Neuronal stem cell (in vitro differentiated cells): ENCODE results near the gene CHD8.

Experiments
- DNase-seq: peaks from one replicate; pipeline ENCODE4 v3.0.0-alpha.2; 2013; ENCODE audit warnings: low spot score
- H2AFZ ChIP-seq: one replicate; pipeline ENCODE4 v1.6.1; 2013; ENCODE audit warnings: mild to moderate bottlenecking, low read length, inconsistent platforms
- H2AK5ac ChIP-seq: 2 replicates; pipeline ENCODE4 v1.6.1; 2013; ENCODE audit warnings: low read depth, mild to moderate bottlenecking, inconsistent platforms, low read length, moderate library complexity, mixed read lengths
- H2BK120ac ChIP-seq: 2 replicates; pipeline ENCODE4 v1.6.1; 2013; ENCODE audit warnings: low read depth, mild to moderate bottlenecking, inconsistent platforms, low read length, moderate library complexity, mixed read lengths
- H2BK12ac ChIP-seq: one replicate; pipeline ENCODE4 v1.6.1; 2013; ENCODE audit warnings: low read length, inconsistent platforms
- H2BK15ac ChIP-seq: 2 replicates; pipeline ENCODE4 v1.6.1; 2013; ENCODE audit warnings: mild to moderate bottlenecking, low read length, inconsistent platforms, mixed read lengths
- H2BK5ac ChIP-seq: one replicate; pipeline ENCODE4 v1.6.1; 2013; ENCODE audit warnings: inconsistent platforms, mild to moderate bottlenecking, low read length, moderate library complexity
- H3K14ac ChIP-seq: one replicate; pipeline ENCODE4 v1.6.1; 2013; ENCODE audit warnings: low read length, inconsistent platforms
- H3K18ac ChIP-seq: 2 replicates; pipeline ENCODE4 v1.6.1; 2013; ENCODE audit warnings: low read length, inconsistent platforms
- H3K23ac ChIP-seq: 2 replicates; pipeline ENCODE4 v1.6.1; 2013; ENCODE audit warnings: low read depth, mild to moderate bottlenecking, mixed read lengths, low read length, inconsistent platforms; ENCODE audit not compliant: poor library complexity
- H3K27ac ChIP-seq: replicated peaks from 3 replicates; pipeline ENCODE4 v1.5.1; 2013; ENCODE audit warnings: low read length, inconsistent platforms
- H3K27me3 ChIP-seq, 3 experiments: 2 replicates each; pipeline ENCODE4 v1.6.1; 2013; ENCODE audit warnings: low read length in 3 of 3, mild to moderate bottlenecking in 2 of 3, inconsistent platforms in 1 of 3, low read depth in 1 of 3, mixed read lengths in 1 of 3, moderate library complexity in 1 of 3; ENCODE audit not compliant: control insufficient read depth in 3 of 3, insufficient read depth in 3 of 3
- H3K36me3 ChIP-seq, 2 donors: replicated peaks in 1 of 2; 2 replicates each; pipeline ENCODE4 v1.6.1; 2013; ENCODE audit warnings: low read length in 2 of 2; ENCODE audit not compliant: control insufficient read depth in 2 of 2, insufficient read depth in 2 of 2
- H3K4ac ChIP-seq: 2 replicates; pipeline ENCODE4 v1.6.1; 2013; ENCODE audit warnings: inconsistent platforms, mild to moderate bottlenecking, low read length, moderate library complexity
- H3K4me1 ChIP-seq, 2 donors: 1 replicate in 1 of 2; 2 replicates in 1 of 2; pipeline ENCODE4 v1.6.1; 2013; ENCODE audit warnings: low read length in 2 of 2, low read depth in 1 of 2; ENCODE audit not compliant: control insufficient read depth in 2 of 2, insufficient read depth in 1 of 2
- H3K4me2 ChIP-seq: one replicate; pipeline ENCODE4 v1.6.1; 2013; ENCODE audit warnings: mild to moderate bottlenecking, low read length, inconsistent platforms; ENCODE audit not compliant: insufficient read depth, poor library complexity, severe bottlenecking
- H3K4me3 ChIP-seq, 2 donors: 2 replicates each; pipeline ENCODE4 v1.5.1; 2013; ENCODE audit warnings: low read length in 2 of 2, mild to moderate bottlenecking in 2 of 2, inconsistent platforms in 1 of 2, moderate library complexity in 1 of 2
- H3K79me1 ChIP-seq: one replicate; pipeline ENCODE4 v1.6.1; 2013; ENCODE audit warnings: low read depth, mild to moderate bottlenecking, inconsistent platforms, low read length, moderate library complexity
- H3K9ac ChIP-seq: one replicate; pipeline ENCODE4 v1.6.1; 2013; ENCODE audit warnings: mild to moderate bottlenecking, low read depth, low read length, inconsistent platforms; ENCODE audit not compliant: poor library complexity
- H3K9me3 ChIP-seq, 2 donors: replicated peaks in 1 of 2; 2 replicates each; pipeline versions ENCODE3 to v1.6.1; 2013; ENCODE audit warnings: low read length in 2 of 2, mild to moderate bottlenecking in 2 of 2, inconsistent platforms in 1 of 2, low read depth in 1 of 2, mixed read lengths in 1 of 2, moderate library complexity in 1 of 2; ENCODE audit not compliant: control insufficient read depth in 2 of 2, insufficient read depth in 1 of 2
- H4K8ac ChIP-seq: one replicate; pipeline ENCODE4 v1.6.1; 2013; ENCODE audit warnings: low read depth, mild to moderate bottlenecking, inconsistent platforms, low read length, moderate library complexity
- H4K91ac ChIP-seq: one replicate; pipeline ENCODE4 v1.6.1; 2013; ENCODE audit warnings: low read length, low read depth, mild to moderate bottlenecking, inconsistent platforms; ENCODE audit not compliant: poor library complexity
- WGBS, 2 donors: extraction: QIAGEN DNeasy Blood & Tissue Kit; methylation state at CpG; one replicate each; pipeline ENCODE4 v1.1.7; 2013; ENCODE audit warnings: missing lambda C conversion rate in 2 of 2, mixed read lengths in 1 of 2; ENCODE audit not compliant: insufficient read length in 2 of 2, insufficient replicate concordance in 1 of 2; ENCODE audit errors: extremely low coverage in 2 of 2; 5-methylcytosine and 5-hydroxymethylcytosine counted together

CHD8 gene

GRCh38 chr14:21498540-21499526 lies 42.9 kb upstream of the CHD8 start:
- H3K36me3 ChIP-seq, result peaks cover 44 to 95% of the 10 kb centered on the region in 2 donors
- H3K27ac ChIP-seq, result peak overlapping the region; percentile 5
- no peak overlapping the region for H3K14ac ChIP-seq
- peaks cover 0 to 3% of the 10 kb centered on the region in 2 donors for H3K4me1 ChIP-seq
- H2BK5ac ChIP-seq, result no peak overlapping the region
- H3K4me3 ChIP-seq, result no peak overlapping the region
- no peak overlapping the region for H2BK12ac ChIP-seq
- no peak overlapping the region for H3K4me2 ChIP-seq
- H2AK5ac ChIP-seq, result no peak overlapping the region
- no peak overlapping the region for H2BK15ac ChIP-seq
- no peak overlapping the region for H2AFZ ChIP-seq
- no peak overlapping the region for H2BK120ac ChIP-seq
- H3K9ac ChIP-seq, result no peak overlapping the region
- H3K23ac ChIP-seq, result no peak overlapping the region
- no peaks in the 10 kb centered on the region for H3K79me1 ChIP-seq
- no peak overlapping the region for H4K91ac ChIP-seq
- H3K18ac ChIP-seq, result no peak overlapping the region
- H4K8ac ChIP-seq, result no peak overlapping the region
- no peaks in the 10 kb centered on the region for H3K9me3 ChIP-seq
- DNase-seq, result peak; percentile 46
- no CpG with 5 or more reads among the region's 5 CpGs for WGBS, 2 donors
- H3K4ac ChIP-seq, result no peak overlapping the region
- H3K27me3 ChIP-seq, result no peaks in the 10 kb centered on the region

GRCh38 chr14:21496453-21496852 lies 40.5 kb upstream of the CHD8 start:
- Histone ChIP-seq H4K91ac (no peak overlapping the region), H2BK15ac (no peak overlapping the region), H2BK5ac (no peak overlapping the region), H3K4me2 (no peak overlapping the region), H4K8ac (no peak overlapping the region), H2BK120ac (no peak overlapping the region), H3K9me3 (no peaks in the 10 kb centered on the region), H2AFZ (no peak overlapping the region), H3K9ac (no peak overlapping the region), H3K79me1 (no peaks in the 10 kb centered on the region), H3K36me3 (peaks cover 38 to 91% of the 10 kb centered on the region in 2 donors), H2BK12ac (no peak overlapping the region), H3K27ac (no peak overlapping the region), H3K23ac (no peak overlapping the region), H2AK5ac (no peak overlapping the region), H3K4ac (no peak overlapping the region), H3K14ac (no peak overlapping the region), H3K4me3 (no peak overlapping the region), H3K18ac (no peak overlapping the region), H3K27me3 (no peaks in the 10 kb centered on the region), H3K4me1 (peaks cover 0 to 3% of the 10 kb centered on the region in 2 donors)
- WGBS, 2 donors, result no CpG with 5 or more reads among the region's 2 CpGs
- DNase-seq, result no peak

DNA sequence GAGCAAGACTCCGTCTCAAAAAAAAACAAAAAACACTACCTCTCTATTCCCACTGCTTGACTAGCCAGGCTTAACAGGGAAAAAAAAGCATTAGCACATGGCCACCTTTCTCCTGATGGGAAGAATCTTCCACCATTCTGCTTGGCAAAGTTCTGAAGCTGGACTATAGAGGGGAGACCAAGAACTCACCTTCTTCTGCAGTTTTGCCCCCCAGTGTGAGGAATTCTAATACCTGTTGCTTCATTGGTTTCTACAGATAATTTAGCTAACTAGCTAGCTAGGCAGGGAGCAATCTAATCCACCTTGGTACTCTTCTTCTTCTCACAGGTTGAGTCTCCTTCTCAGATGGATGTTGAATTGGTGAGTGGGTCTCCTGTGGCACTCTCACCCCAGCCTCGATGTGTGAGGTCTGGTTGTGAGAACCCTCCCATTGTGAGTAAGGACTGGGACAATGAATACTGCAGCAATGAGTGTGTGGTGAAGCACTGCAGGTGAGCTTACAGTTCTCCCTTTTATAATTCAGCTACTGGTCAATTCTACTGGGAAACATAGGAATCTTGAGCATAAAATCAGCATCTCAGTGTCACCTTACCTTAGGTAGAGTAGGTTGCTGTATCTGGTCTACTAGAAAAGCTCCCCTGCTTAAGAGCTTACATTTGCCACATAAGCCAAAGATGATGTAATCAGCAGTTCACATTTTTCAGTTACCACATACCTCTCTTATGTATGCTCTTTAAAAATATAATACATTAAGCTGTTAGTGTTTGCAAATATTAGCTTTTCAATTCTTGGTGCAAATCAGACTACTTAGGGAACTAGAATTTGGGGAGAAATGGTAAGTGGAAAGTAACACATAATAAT lies 39.2 kb upstream of the CHD8 start:
- no peak overlapping the region for H3K4me2 ChIP-seq
- H3K9ac ChIP-seq, result no peak overlapping the region
- no peak overlapping the region for H3K14ac ChIP-seq
- WGBS, 2 donors, result no CpG with 5 or more reads among the region's 2 CpGs
- no peak overlapping the region for H2BK120ac ChIP-seq
- no peak overlapping the region for H2AK5ac ChIP-seq
- no peak overlapping the region for H2BK12ac ChIP-seq
- DNase-seq, result no peak
- no peak overlapping the region for H3K27ac ChIP-seq
- no peak overlapping the region for H3K18ac ChIP-seq
- no peak overlapping the region for H2BK5ac ChIP-seq
- no peak overlapping the region for H2AFZ ChIP-seq
- no peak overlapping the region for H3K23ac ChIP-seq
- no peaks in the 10 kb centered on the region for H3K9me3 ChIP-seq
- peaks cover 31 to 91% of the 10 kb centered on the region in 2 donors for H3K36me3 ChIP-seq
- H4K8ac ChIP-seq, result no peak overlapping the region
- H3K27me3 ChIP-seq, result no peaks in the 10 kb centered on the region
- peaks cover 0 to 3% of the 10 kb centered on the region in 2 donors for H3K4me1 ChIP-seq
- H3K4me3 ChIP-seq, result no peak overlapping the region
- no peak overlapping the region for H3K4ac ChIP-seq
- H3K79me1 ChIP-seq, result peaks cover 2% of the 10 kb centered on the region
- no peak overlapping the region for H2BK15ac ChIP-seq
- H4K91ac ChIP-seq, result no peak overlapping the region

- H3K9ac ChIP-seq, result no peak overlapping the region
- no peak overlapping the region for H3K23ac ChIP-seq
- H3K79me1 ChIP-seq, result peaks cover 5% of the 10 kb centered on the region
- H2AFZ ChIP-seq, result no peak overlapping the region
- no peak overlapping the region for H2BK15ac ChIP-seq
- H3K4me1 ChIP-seq, result no peaks in the 10 kb centered on the region
- DNase-seq, result no peak
- no peak overlapping the region for H2BK120ac ChIP-seq
- no peaks in the 10 kb centered on the region for H3K27me3 ChIP-seq
- no CpG with 5 or more reads among the region's 1 CpG for WGBS, 2 donors
- no peak overlapping the region for H3K27ac ChIP-seq
- no peak overlapping the region for H3K4me2 ChIP-seq
- no peaks in the 10 kb centered on the region for H3K9me3 ChIP-seq
- no peak overlapping the region for H2AK5ac ChIP-seq
- no peak overlapping the region for H3K14ac ChIP-seq
- no peak overlapping the region for H3K4me3 ChIP-seq
- H2BK12ac ChIP-seq, result no peak overlapping the region
- no peak overlapping the region for H3K18ac ChIP-seq
- H3K4ac ChIP-seq, result no peak overlapping the region
- peaks cover 10 to 69% of the 10 kb centered on the region in 2 donors for H3K36me3 ChIP-seq
- H2BK5ac ChIP-seq, result no peak overlapping the region
- no peak overlapping the region for H4K8ac ChIP-seq
- H4K91ac ChIP-seq, result no peak overlapping the region
Observed at GRCh38 chr14:21486640-21487087, 30.7 kb upstream of the CHD8 start.
